ENCODE results near the gene CSMD2.
A peak's percentile ranks its signal among the peaks of the same experiment; 100 is the strongest.
"Not testable (repeated sequence)": the region's sequence is repeated elsewhere in the genome, so short reads cannot be mapped to it uniquely, and the experiment has no call there.

Gene CSMD2

DNA sequence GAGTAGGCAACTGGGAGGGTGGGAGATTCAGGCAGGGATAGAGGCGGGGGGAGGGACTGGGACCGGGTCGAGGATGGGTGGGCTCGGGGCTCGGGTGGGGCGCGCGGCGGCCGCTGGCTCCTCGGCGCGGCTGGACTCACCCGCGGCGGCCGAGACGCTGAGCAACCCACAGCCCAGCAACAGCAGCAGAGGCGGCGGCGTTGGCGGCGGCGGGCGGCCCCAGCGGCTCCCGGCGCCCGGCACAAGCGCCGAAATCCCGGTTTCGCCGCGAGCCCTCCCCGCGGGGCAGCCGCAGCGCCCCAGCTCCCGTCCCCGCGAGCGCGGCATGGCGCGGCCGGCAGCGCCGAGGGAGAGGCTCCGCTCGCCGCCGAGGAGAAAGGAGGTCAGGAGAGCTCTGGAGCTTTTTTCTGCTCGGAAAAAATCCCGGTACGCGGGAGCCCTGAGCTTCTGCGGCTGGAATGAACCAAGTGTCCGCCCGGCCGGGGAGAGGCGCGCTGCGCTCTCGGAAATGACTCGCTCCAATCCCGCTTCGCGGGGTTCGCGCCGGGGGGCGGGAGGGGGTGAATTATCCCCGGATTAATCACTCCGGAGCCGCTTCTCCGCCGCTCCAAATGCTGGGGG is at the start of gene CSMD2:
TSS of gene CSMD2 (minus strand) at position 460 of the 621 bp plus-strand sequence. CDS start at position 327, 133 bp downstream.
- DNase-seq: peak; percentile 45

DNA sequence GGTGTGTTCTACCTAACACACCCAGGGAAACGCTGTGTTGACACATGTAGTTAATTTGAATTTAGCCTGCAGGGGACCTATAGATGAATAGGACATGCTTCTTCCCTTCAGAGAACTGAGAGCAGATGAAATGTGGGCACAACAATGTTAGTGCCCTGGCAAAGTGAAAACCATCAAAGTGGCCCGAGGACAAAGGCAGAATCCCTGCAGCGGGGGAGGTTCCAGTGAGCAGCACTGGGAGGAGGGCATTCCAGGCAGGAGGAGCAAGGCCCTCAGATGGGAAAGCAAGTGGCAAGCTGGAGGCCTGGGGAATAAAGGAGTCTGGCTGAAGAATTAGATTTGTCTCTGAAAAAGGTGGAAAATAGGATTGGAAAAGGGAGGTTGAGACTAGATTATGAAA is 48.9 kb upstream of the CSMD2 start:
- DNase-seq: no peak

DNA sequence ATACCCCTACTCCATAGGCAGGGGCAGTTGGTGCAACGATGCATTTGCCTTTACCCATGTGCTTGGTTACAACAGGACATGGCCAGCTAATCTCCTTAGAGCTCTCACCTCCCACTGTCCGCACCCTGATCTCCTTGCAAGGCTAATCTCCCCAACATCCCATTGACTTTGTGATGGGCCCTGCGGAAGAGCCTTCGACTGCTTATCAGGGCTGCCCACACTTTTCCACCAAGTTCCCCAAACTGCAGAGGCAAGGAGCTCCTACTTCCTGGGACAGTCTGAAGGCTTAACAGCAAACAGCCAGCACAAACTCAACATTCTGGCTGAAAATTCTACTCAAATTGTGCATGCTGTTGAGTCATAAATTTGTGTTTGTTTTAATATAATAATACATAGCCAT is 47.6 kb upstream of the CSMD2 start:
- no peak for DNase-seq

DNA sequence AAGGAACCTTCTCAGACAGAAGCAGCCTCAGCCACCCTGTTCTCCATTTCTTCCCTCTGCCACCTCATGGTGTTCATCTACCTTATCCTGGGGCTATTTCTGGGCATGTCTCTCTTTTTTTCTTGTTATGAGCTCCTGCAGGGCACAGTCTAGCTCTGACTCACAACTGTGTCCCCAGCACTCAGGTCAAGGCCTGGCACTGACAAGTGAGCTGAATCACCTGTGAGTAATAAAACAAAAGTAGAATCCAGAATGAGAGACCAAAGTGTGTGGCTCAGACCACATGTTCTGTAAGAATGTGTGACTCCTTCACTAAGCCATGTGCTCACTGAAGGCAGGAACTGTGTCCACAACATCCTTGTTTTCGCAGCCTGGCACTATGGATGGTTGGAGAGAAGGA is 34.9 kb upstream of the CSMD2 start:
- no peak for DNase-seq

DNA sequence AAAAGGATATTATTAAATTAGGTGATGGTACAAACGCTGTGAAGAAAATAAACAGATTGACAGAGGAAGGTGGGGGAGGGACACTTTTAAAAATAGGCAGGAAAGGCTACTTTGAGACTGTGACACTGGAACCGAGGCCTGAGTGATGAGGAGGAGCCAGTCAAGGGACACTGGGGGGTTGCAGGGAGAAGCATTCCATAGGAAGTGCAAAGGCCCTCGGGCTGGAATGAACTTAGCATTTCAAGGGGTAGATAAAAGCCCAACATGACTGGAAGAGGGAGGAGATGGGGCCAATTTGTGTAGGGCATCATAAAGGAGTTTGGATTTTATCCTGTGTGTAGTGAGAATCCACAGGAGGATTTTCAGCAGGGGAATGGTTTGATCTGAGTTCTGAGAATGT is 27.6 kb upstream of the CSMD2 start:
- no peak for DNase-seq

DNA sequence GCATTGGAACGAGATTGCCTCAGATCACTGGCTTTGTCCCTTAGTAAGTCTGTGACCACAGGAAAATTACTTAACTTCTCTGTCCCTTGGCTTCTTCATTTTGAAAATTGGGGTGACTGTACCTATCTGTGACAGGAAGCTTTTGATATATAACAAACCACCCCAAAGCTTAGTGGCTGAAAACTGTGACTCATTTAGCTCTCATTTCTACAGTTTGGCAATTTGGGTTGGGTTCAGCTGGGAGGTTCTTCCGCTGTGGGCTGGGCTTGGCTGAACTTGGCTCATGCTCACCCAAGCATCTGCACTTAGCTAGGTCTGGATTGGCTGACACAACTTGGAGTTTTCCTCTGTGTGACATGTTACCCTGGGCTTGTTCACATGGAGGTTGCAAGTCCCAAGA is 25.7 kb upstream of the CSMD2 start:
- no peak for DNase-seq

DNA sequence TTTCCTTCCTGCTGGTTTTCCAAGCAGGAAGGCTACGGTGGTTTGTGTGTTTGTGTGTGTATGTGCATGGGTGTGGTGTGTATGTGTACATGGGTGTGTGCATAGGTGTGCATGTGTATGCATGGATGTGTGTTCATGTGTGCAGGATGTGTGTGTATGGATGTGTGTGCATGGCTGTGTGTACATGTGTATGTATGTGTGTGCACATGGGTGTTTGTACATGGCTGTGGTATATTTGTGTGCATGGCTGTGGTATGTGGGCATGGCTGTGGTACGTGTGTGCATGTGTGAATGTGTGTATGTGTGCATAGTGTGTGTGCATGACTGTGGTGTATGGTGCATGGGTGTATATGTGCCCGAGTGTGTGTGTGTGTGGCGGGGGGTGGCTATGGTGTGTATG is 24.0 kb upstream of the CSMD2 start:
- DNase-seq: no peak

DNA sequence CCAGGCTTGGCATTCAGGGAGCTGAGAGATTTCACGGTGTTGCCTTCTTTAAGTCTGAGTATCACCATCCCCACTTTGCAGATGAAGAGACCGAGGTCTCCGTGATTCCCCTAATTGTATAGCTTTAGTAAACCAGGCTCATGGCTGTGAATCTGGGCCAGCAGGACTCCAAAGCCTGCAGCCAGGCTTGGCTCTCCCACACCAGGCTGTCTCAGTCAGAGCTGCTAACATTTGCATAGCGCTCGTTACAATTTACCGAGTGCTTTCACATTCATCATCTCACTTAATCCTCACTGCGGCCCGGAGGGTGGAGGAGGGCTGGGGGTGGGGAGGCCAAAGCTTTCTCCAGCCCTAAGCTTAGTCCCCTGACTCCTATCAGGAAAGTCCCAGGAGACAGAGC is 23.4 kb upstream of the CSMD2 start:
- DNase-seq: no peak

DNA sequence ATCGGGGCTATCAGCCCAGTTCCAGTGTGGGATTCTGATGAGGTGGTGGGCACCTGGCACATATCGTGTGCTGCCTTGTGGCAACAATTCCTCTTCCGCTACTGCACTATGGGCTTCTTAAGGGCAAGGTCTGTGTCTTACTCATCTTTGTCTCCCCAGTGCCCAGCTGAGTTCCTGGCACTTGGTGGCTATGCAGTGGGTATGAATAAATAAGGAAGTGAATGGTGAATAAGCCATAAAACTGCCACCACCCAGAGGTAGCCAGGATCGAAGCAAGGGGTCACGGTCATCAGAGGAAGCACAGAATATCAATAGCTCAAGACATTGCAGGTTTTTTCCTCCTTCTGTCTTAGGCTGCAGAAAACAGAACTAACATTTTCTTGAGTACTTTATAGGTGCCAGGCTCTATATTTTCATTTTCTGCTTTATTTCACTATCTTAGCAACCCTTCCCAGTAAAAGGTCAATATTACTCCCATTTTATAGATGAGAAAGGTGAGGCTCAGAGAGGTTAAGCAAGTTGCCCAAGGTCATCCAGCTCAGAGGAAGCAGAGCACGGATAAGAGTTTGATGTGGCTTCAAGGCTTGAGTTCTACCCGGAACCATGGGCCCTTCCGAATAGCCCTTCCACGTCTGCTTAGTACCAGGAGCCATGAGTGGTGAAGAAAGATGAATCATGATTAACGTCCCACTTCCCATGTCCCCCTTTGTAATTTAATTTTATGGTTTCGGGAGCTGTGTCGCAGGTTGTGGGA is 21.9 kb upstream of the CSMD2 start:
- no peak for DNase-seq

DNA sequence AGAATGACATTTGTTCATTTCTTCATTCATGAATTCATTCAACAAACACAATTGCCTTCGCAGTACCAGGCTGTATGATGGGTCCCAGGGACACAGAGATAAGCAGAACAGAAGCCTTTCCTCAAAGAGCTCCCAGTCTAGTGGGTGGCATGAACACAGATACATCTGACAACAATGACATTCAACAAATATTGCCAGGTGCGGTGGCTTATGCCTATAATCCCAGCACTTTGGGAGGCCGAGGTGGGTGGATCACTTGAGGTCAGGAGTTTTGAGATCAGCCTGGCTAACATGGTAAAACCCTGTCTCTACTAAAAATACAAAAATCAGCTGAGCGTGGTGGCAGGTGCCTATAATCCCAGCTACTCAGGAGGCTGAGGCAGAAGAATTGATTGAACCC is 18.4 kb upstream of the CSMD2 start:
- DNase-seq: not testable (repeated sequence)

DNA sequence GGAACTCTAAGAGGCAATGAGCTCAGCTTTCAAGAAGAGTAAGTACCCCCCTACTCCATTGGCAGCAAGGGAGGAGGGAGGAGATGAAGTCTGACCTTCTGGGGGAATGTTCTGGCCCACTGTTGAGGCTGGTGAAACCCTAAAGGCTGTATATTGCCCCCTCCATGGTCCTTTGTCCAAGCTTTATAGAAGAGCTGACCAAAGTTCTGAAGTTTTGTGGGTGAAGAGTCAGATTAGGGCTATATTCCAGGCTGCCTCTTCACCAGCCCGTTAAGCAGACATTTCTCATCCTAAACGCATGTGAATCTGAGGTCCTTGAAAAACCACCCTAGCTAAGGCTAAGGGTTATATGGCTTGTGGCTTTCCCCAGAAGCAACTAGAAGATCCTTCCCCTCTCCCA is 13.0 kb upstream of the CSMD2 start:
- no peak for DNase-seq

DNA sequence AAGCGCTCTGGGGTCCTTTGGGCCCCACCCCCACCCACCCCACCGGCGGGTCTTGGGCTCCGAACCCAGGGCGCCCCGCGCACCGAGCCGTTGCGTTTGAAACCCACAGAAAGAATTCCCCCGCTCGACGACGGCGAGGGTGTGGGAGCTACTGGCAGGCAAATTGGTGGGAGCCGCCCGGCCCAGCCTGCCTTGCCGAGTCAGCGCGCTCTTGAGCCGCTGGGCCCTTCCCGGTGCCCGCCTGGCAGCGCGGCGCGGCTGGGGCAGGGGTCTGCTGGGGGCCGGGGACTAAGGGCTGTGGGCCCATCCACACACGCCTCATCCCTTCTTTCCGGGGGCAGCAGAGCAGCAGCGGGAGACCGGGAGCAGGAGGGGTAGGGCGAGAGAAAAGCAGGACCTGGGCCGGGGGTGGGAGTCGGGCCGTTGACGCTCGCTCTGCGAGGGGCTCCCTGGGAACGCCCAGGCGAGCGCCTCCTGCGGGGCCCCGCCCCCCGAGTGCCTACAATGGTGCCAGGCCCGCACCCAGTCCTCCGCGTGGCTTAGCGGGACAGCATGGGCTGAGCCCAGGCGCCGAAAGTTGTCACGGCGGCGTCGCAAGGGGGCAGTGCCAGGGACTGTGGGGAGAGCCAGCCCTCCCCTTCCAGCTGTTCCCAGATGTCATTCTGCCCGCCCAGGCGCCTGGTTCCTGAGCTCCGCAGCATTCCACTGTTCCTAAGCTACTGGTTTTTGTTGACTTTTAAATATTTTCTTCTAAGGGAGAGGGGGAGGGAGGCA is 12.0 kb upstream of the CSMD2 start, which contains the start of gene C1orf94:
TSS of gene C1orf94 (plus strand) at position 78 of the 774 bp plus-strand sequence. CDS start 883 bp downstream, outside the sequence.
- DNase-seq: peak; percentile 30

DNA sequence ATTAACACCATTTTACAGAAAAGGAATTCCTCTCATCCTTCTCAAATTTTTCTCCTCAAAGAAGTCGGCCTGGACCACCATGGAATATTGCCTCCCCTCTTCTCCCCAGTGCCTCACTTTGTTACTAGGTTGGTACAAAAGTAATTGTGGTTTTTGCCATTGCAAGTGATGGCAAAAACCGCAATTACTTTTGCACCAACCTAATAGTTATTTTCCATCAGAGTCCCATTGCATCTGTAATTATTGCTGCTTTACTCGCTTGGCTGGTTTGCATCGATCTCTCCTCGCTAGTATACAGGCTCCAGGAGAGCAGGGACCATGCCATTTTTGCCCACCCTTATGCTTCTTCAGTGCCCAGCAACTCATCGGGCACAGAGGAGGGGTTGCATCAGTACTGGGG is 10.7 kb upstream of the CSMD2 start:
- DNase-seq: no peak

DNA sequence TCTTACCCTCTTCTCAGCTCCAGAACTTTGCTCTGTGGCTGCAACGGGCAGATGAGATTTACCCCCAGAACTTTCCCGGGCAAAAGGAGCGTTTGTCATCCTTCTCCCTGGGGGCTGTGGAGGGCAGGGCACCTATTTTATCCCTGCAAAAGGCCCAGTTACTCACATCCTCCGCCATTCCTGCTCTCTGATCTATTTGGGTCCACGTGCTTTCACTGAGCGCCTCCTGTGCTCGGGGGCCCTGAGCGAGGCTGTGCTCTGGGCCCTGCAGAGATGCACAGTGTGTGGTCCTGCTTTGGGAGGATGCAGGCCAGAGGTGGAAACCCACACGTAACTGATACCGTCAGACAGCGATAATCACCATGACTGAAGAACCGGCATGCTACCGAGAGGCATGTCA is 2.4 kb upstream of the CSMD2 start:
- DNase-seq: no peak

DNA sequence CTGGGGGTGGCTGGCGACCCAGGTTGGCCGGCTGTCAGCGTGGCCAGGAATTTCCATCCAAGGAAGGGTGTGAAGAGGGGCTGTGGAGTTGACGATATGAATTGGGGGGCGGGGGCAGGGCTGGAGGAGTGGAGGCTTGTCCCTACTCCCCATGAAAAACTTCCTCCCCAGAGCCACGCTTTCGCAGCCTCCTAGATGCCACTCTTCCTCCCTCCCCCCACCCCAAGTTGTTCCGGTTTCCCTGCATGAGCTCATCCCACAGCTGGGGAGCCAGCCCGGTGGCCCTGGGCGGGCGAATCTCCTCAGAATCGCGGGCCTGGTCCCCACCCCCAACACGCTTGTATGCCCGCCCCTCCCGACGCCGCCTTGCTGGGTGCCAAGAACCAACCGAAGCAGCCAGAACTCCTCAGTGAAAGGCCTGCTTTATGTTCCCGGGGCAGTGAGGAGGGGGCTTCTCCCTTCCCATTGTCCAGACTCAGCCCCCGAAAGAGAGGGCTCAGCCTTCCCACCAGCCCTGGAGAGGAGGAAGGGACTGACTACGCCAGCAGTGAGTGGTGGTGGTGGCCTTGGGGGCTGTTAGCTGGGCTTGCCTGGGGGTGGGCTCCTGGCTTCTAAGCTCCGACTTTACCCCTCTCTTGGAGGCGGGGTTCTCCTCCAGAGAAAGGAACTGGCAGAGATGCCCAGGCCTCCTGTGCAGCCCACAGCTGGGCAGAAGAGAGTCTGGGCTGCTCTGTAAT is 1.8 kb upstream of the CSMD2 start:
- peak; percentile 31 for DNase-seq

DNA sequence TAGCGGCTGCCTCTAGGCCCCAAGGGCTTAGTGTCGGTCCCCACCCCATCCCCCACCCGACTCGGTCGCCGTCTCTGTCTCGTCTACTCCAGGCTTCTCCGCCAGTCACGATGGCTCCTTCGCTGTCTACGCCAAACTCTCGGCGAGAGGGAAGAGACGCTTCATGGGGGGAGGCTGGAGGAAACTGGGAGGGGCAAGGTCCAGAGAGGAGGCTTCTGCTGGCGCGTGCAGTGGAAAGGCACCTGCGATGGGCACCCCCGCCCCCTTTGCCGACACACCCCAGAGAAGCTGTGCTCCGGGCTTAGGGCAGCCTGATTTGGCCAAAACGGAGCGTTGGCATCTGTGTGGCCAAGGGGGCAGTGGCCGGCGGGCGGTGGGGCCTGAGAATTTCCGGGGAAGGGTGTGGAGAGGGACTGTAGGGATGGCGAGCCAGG is 1.2 kb upstream of the CSMD2 start:
- no peak for DNase-seq

DNA sequence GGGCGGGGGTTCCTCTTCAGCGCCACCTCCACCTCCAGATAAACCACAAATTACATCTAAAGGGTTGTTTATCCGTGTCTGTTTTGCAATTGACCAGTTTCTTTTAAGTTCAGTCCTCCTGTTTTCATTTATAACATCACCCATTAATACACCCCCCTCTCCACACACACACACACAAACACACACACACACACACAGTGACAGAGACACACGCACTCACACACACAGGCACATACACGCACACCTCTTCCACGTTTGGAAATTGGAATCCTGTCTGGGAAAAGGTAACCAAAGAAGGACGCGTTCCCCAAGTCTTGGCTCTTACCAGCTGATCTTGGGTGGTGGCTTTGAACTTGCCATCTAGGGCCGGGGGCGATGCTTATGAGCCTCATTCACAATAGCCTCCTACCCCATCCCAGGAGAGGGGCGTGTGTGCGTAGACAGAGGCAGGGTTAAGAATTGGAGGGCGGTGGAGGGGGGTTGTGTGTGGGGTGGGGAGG is 442 bp upstream of the CSMD2 start:
- DNase-seq: no peak

DNA sequence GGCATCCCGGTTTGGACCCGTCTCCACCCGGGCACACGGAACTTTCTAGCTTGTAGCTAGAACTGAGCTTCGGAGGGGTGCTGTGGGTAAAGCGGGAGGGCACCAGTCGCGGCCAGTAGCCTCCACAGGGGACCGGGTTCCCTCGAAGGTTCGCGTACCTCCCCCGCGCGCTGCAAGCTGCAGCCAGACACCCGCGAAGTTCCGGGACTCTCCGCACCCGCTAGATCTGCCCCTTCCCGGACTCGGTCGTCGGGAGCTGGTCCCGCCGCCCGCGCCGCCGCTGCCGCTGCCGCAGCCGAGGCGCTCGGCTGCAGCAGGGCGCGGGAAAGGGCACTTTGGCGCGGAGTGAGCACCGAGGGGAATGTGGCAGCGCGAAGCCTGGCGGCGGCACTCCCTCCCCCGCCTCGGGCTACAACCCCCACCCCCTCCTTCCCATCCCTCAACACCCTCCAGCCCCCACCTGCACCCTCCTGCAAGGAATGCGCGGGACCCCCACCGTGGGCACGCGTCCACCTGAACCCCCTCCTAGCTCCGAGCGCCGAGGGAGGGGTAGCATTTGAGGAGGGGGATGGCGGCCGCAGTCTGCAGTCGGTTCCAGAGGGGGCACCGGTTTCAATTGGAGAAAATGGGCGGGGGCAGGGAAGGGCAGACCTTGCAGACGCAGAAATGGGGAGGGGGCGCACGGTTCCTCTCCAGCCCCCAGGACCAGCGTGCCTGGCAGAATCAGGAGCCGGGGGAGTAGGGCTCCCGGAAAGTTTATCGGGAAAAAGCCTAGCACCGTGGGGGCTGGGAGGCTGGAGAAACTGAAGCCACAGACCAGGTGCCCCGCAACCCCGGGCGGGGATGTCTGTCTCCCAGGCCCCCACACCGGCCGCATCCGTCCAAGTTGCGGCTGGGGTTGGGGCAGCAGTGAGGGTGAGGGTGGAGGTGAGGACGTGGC is 968 bp downstream of the CSMD2 start:
- no peak for DNase-seq

DNA sequence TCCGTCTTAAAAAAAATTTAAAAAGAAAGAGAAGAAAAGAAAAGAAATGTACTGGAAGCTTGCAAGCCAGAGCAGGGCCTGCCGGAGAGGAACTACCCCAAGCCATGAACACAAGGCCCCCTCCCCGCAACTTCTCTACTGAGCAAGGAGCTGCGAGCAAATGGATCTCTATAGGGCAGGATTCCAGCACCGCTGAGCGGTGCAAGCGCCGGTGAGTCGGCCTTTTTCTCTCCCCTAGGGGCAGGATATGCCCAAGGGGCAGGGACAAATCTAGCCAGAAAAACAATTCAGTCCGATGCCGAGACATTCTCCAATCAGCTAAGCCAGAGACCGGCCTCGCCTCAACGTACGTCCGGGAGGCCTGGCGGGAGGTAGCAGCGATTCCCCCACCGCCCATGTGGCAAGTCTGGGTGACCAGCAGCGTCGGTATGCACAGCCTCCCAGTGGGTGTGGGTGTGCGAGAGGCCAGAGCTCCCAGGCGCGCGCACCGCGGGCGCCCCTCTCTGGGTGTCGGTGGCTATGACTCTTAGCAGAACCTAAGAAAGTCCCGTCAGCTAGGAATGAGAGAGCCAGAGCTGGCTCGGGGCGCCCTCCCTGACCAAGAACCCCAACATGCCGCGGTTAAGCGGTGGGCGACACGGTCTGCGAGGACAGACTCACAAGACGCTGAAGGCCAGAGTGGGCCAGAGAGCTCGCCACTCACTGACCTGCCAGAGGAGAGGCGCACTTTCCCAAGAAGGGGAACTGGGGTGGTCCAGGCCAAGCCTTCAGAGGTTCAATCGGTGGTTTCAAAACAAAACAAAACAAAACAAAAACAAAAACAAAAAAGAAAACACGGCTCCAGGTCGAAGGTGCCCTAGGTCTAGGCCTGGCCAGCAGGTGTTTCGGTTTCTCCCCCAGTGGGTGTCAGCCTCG is 1.9 kb downstream of the CSMD2 start:
- DNase-seq: peak; percentile 76

DNA sequence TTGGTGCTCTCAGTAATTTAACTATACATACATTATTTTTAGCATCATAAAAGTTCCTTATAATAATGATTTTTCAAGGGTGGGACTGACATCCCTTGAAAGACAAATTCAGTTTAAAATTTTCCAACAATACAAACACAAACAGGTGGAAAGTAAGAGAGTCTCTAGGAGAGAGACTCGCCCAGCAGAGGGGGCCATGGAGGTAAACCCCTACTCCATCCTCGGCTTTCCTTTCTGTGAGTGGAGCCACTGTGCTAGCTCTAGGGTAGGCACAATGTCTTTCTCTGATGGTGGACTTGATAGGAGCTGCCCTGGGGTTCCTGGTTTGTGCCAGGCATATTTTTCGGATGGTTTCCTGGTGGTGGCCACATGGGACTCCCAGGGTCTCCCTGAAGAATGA is 8.3 kb downstream of the CSMD2 start:
- no peak for DNase-seq

DNA sequence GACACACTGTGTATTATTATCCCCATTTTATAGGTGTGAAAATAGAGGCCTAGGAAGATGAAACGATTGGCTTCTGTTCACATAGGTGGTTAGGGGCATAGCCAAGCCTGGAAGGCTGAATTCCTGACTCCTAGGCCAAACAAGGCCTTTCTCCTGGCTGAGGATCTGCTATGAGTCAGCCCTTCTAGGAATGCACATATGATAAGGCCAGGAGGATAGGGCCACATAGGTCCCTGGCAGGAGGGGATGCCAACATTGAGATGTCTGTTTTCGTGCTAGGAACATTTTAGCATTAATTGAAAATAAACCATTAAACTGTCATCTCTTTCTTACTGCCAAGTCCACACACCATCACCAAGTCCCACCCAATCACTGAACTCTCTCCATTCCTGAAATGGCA is 9.2 kb downstream of the CSMD2 start:
- no peak for DNase-seq
